NCI-H446 (cell line): Measurements from ENCODE around the gene LRIT3.
"Not testable (repeated sequence)": the region's sequence is repeated elsewhere in the genome, so short reads cannot be mapped to it uniquely, and the experiment has no call there.

Experiments used
- DNase-seq, 2 experiments: peaks; one replicate each; lab custom pipeline; 2025; lab: John Stamatoyannopoulos, UW

The LRIT3 gene

GRCh38 chr4:109848501-109848900 lies 594 bp downstream of the LRIT3 start:
- no peak for DNase-seq

GRCh38 chr4:109850601-109851000 lies 2.7 kb downstream of the LRIT3 start:
- no peak for DNase-seq

- not testable (repeated sequence) for DNase-seq
Observed at GRCh38 chr4:109859426-109860300, 11.8 kb downstream of the LRIT3 start.

- DNase-seq = no peak
Observed at GRCh38 chr4:109861271-109861670, 13.4 kb downstream of the LRIT3 start.

- DNase-seq = no peak
Observed at GRCh38 chr4:109861916-109862511, 14.1 kb downstream of the LRIT3 start.

- no peak for DNase-seq
Observed at GRCh38 chr4:109864134-109864533, 16.2 kb downstream of the LRIT3 start.

- no peak for DNase-seq
Observed at GRCh38 chr4:109870061-109870460, 22.2 kb downstream of the LRIT3 start.

GRCh38 chr4:109872065-109872464 lies 24.2 kb downstream of the LRIT3 start:
- DNase-seq = no peak

- DNase-seq = no peak
Observed at GRCh38 chr4:109872950-109873656, 25.2 kb downstream of the LRIT3 start.

- no peak for DNase-seq
Observed at GRCh38 chr4:109873791-109874514, 26.0 kb downstream of the LRIT3 start.

GRCh38 chr4:109875106-109875505 lies 27.2 kb downstream of the LRIT3 start:
- no peak for DNase-seq

- not testable (repeated sequence) for DNase-seq
Observed at GRCh38 chr4:109875553-109875952, 27.6 kb downstream of the LRIT3 start.

- no peak for DNase-seq
Observed at GRCh38 chr4:109876634-109877265, 28.8 kb downstream of the LRIT3 start.

GRCh38 chr4:109877400-109877799 lies 29.5 kb downstream of the LRIT3 start:
- no peak for DNase-seq

- no peak for DNase-seq
Observed at GRCh38 chr4:109878355-109878754, 30.4 kb downstream of the LRIT3 start.

GRCh38 chr4:109879081-109879480 lies 31.2 kb downstream of the LRIT3 start:
- DNase-seq = no peak

GRCh38 chr4:109879636-109880314 lies 31.9 kb downstream of the LRIT3 start:
- no peak for DNase-seq

- DNase-seq = no peak
Observed at GRCh38 chr4:109886303-109886702, 38.4 kb downstream of the LRIT3 start.

GRCh38 chr4:109887071-109887470 lies 39.2 kb downstream of the LRIT3 start:
- no peak for DNase-seq

GRCh38 chr4:109890076-109890475 lies 42.2 kb downstream of the LRIT3 start:
- no peak for DNase-seq
